LNCaP clone FGC (cell line): Measurements from ENCODE around the gene SPEM2.

Experiments
- DNase-seq: peaks from one replicate; pipeline ENCODE4 v3.0.0-alpha.2; 2011; ENCODE audit warnings: low read depth
- H3K4me3 ChIP-seq: 2 replicates; pipeline ENCODE4 v1.5.1; 2011; ENCODE audit warnings: mild to moderate bottlenecking, low read depth, low read length, control low read depth
- TF ChIP-seq, protein P1 (sequence below): IDR thresholded peaks from 2 replicates; pipeline ENCODE4 v1.5.1; 2012; ENCODE audit warnings: mild to moderate bottlenecking; ENCODE audit not compliant: control insufficient read depth, insufficient read depth; ENCODE audit errors: extremely low read depth

SPEM2 gene

GRCh38 chr17:7425316-7425715 lies at the start of gene SPEM2:
SPEM2 (plus strand) TSS chr17:7425616; CDS start chr17:7425689, 73 bp downstream.
- H3K4me3 ChIP-seq = no peak within 1 kb of the TSS
- DNase-seq = no peak
- TF ChIP-seq, protein P1, sequence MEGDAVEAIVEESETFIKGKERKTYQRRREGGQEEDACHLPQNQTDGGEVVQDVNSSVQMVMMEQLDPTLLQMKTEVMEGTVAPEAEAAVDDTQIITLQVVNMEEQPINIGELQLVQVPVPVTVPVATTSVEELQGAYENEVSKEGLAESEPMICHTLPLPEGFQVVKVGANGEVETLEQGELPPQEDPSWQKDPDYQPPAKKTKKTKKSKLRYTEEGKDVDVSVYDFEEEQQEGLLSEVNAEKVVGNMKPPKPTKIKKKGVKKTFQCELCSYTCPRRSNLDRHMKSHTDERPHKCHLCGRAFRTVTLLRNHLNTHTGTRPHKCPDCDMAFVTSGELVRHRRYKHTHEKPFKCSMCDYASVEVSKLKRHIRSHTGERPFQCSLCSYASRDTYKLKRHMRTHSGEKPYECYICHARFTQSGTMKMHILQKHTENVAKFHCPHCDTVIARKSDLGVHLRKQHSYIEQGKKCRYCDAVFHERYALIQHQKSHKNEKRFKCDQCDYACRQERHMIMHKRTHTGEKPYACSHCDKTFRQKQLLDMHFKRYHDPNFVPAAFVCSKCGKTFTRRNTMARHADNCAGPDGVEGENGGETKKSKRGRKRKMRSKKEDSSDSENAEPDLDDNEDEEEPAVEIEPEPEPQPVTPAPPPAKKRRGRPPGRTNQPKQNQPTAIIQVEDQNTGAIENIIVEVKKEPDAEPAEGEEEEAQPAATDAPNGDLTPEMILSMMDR = no peak

DNA sequence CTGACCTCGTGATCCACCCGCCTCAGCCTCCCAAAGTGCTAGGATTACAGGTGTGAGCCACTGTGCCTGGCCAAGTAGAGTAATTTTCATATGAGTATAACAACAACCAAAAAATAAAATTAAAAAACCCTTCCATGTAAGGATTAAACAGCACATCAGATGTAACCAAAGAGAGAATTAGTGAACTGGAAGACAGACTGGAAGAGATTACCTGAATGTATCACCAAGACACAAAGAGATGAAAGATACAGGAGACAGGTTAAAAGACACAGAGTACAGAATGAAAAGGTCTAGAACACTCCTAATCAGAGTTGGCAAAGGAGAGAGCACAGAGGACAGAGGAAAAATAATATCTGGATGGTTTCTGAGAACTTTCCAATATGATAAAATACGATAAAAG lies 46.3 kb upstream of the SPEM2 start:
- TF ChIP-seq, protein P1 = no peak
- no peak for DNase-seq

DNA sequence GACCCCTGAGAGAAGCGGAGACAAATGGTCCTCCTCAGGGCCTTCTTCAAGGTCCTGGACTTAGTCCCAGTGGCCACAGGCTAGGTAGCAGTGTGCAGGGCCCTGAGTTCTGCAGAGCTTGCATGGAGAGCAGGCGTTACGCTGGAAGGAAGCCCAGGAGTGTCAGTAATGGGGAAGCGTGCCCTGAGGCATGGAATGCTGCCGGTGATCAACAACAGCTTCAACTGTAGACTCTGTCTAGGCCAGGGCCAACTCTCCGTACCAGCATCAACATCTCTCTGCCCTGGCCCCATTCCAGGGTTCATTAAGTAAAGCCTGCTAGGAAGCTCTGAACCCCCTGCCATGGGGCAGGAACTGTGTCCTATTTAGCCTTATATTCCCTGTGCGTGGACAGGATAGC lies 45.1 kb upstream of the SPEM2 start:
- H3K4me3 ChIP-seq = peak overlapping the region; percentile 62
- peak; percentile 67 for DNase-seq
- TF ChIP-seq, protein P1 = no peak

More for the DNA sequence above, 46.3 kb upstream of the SPEM2 start:
- no peak overlapping the region for H3K4me3 ChIP-seq

DNA sequence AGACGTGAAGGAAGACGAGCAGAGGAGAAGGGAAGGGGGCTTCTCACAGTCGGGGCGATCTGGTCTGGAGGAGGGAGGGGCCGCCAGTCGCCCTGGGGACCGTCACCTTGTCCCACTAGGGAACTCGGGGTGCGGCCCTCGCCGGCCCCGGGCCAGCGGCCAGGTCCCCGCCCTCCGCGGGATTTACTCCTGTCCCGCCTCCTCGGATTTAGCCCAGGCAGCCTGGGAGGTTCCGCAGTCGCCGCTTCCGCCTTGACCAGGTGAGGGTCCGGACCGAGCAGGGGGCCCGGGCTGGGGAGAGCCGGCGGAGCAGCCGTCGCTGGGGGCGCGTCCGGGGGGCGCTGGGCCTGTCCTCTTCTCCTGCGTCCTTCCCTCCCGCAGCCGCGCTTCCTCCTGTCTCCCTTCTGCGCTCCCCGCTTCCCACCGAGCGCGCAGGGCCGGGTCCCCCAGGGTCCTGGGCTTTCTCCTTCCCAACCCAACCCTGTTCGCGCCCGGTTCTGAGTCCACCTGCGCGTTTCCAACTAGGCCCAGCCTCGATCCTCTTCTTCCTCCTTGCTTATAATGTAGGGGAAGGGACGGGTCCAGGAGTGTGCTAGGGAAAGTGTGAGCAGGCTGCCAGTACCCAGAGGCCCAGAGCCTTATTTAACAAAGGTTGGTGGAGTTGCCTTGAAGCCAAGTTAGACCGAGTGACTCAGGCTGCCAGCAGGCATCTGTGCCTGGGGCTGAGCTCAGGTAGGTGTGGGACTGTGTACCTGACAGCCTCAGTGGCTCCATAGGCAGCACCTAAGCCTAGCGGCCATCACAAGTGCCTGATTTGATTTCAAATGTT lies 44.3 kb upstream of the SPEM2 start, which contains the start of gene TNK1:
TSS of gene TNK1 (plus strand) at position 235 of the 829 bp plus-strand sequence. CDS start 1,838 bp downstream, outside the sequence.
- no peak for DNase-seq
- peak within 1 kb of the TSS; percentile 62 for H3K4me3 ChIP-seq
- TF ChIP-seq, protein P1 = no peak

DNA sequence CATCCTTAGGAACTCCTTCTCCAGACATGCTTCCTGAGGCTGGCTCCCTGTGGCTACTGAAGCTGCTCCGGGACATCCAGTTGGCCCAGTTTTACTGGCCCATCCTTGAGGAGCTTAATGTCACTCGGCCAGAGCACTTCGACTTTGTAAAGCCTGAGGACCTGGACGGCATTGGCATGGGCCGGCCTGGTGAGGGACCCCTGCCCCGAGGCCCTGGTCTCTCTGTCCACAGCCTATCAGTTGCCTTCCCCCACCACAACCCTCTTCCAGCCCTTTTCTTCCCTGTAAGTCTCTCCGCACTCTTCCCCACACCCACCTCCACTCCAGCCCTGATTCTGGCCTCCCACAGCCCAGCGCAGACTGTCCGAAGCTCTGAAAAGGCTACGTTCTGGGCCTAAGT lies 42.5 kb upstream of the SPEM2 start:
- TF ChIP-seq, protein P1 = no peak
- DNase-seq = no peak
- H3K4me3 ChIP-seq = no peak overlapping the region

DNA sequence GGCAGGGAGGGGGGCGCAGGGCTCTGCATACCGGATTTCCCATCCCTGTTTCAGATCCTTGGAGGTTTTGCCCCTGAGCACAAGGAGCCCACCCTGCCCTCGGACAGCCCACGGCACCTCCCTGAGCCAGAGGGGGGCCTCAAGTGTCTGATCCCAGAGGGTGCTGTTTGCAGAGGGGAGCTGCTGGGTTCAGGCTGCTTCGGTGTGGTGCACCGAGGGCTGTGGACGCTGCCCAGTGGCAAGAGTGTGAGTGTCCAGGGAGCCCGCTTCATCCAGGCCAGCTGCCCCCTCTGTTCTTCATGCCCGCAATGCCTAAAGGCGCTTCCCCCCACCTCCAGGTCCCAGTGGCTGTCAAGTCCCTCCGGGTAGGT lies 42.1 kb upstream of the SPEM2 start:
- no peak for DNase-seq
- TF ChIP-seq, protein P1 = no peak
- H3K4me3 ChIP-seq = no peak overlapping the region
